ENCODE results near the gene FSHR.

The FSHR gene

DNA sequence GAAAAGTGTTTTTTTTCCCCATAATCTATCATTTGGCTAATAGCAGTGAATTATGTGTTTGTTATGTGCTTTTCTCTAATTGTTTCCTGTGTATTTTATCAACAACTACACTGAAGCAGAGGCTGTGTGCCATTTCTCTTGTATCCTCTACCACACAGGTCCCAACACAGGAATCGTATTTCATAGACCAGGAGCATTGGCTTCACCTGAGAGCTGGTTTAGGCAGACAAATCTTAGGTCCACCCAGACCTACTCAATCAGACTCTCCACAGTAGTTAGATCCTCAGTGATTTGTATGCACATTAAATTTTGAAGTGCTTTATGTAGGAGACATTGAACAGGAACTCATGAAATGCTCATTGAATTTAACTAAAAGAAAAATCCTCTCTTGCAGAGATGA is 109.2 kb downstream of the FSHR start:
- H3K27ac ChIP-seq (replicated peaks) = no peak overlapping the region
- DNase-seq (ENCODE audit: low read depth in 1 of 2, low spot score in 1 of 2) = no peak
- TF ChIP-seq, protein P1, sequence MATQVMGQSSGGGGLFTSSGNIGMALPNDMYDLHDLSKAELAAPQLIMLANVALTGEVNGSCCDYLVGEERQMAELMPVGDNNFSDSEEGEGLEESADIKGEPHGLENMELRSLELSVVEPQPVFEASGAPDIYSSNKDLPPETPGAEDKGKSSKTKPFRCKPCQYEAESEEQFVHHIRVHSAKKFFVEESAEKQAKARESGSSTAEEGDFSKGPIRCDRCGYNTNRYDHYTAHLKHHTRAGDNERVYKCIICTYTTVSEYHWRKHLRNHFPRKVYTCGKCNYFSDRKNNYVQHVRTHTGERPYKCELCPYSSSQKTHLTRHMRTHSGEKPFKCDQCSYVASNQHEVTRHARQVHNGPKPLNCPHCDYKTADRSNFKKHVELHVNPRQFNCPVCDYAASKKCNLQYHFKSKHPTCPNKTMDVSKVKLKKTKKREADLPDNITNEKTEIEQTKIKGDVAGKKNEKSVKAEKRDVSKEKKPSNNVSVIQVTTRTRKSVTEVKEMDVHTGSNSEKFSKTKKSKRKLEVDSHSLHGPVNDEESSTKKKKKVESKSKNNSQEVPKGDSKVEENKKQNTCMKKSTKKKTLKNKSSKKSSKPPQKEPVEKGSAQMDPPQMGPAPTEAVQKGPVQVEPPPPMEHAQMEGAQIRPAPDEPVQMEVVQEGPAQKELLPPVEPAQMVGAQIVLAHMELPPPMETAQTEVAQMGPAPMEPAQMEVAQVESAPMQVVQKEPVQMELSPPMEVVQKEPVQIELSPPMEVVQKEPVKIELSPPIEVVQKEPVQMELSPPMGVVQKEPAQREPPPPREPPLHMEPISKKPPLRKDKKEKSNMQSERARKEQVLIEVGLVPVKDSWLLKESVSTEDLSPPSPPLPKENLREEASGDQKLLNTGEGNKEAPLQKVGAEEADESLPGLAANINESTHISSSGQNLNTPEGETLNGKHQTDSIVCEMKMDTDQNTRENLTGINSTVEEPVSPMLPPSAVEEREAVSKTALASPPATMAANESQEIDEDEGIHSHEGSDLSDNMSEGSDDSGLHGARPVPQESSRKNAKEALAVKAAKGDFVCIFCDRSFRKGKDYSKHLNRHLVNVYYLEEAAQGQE (IDR thresholded peaks at IDR 0.05; ENCODE audit: insufficient replicate concordance, low read depth) = no peak
- TF ChIP-seq, protein P2, sequence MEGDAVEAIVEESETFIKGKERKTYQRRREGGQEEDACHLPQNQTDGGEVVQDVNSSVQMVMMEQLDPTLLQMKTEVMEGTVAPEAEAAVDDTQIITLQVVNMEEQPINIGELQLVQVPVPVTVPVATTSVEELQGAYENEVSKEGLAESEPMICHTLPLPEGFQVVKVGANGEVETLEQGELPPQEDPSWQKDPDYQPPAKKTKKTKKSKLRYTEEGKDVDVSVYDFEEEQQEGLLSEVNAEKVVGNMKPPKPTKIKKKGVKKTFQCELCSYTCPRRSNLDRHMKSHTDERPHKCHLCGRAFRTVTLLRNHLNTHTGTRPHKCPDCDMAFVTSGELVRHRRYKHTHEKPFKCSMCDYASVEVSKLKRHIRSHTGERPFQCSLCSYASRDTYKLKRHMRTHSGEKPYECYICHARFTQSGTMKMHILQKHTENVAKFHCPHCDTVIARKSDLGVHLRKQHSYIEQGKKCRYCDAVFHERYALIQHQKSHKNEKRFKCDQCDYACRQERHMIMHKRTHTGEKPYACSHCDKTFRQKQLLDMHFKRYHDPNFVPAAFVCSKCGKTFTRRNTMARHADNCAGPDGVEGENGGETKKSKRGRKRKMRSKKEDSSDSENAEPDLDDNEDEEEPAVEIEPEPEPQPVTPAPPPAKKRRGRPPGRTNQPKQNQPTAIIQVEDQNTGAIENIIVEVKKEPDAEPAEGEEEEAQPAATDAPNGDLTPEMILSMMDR (IDR thresholded peaks at IDR 0.05; ENCODE audit: insufficient read depth, low read length) = no peak
- TF ChIP-seq POLR2AphosphoS5 (IDR thresholded peaks at IDR 0.05; ENCODE audit: low read depth) (no peak), SPI1 (IDR thresholded peaks at IDR 0.05; ENCODE audit: borderline replicate concordance, low read depth) (no peak), GABPA (IDR thresholded peaks at IDR 0.05; ENCODE audit: low read depth) (no peak)
- H3K4me3 ChIP-seq (replicated peaks; ENCODE audit: insufficient read depth, low read length) = no peak overlapping the region
- no peaks in the 10 kb centered on the region for H3K27me3 ChIP-seq (ENCODE audit: insufficient read depth, poor library complexity, severe bottlenecking)

- TF ChIP-seq, protein P2 (IDR thresholded peaks at IDR 0.05; ENCODE audit: insufficient read depth, low read length) = no peak
- TF ChIP-seq SPI1 (IDR thresholded peaks at IDR 0.05; ENCODE audit: borderline replicate concordance, low read depth) (no peak), POLR2AphosphoS5 (IDR thresholded peaks at IDR 0.05; ENCODE audit: low read depth) (no peak), GABPA (IDR thresholded peaks at IDR 0.05; ENCODE audit: low read depth) (no peak)
- TF ChIP-seq, protein P1 (IDR thresholded peaks at IDR 0.05; ENCODE audit: insufficient replicate concordance, low read depth) = no peak
- Histone ChIP-seq H3K27ac (replicated peaks) (no peak overlapping the region), H3K27me3 (ENCODE audit: insufficient read depth, poor library complexity, severe bottlenecking) (no peaks in the 10 kb centered on the region), H3K4me3 (replicated peaks; ENCODE audit: insufficient read depth, low read length) (no peak overlapping the region)
- DNase-seq (ENCODE audit: low read depth in 1 of 2, low spot score in 1 of 2) = no peak
These were observed 109.8 kb downstream of the FSHR start for GRCh38 chr2:49044350-49045079.

DNA sequence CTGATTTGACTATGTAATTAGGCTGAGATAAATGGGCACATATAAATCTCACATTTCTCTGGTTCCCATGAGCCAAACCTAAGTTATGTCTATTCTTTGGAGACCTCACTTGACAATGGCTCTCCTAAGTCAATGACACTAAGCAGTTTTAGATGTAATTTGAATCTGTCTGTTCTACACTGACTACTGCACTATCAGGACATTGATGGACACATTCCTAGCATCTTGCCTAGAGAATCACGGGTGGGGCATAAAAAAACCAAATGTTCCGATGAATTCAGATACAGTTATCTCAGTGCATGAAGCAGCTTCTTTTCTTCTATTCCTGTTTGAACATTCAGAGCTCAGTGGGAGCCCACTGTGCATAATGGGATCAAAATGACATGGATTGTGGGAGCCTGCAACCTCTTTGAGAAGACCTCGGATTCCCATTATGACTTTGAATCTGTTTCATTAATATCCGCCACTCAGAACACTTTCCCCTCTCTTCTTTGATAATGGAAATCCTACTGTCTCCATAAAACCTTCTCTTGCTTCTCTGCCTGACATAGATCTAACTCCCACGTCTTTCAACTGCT is 110.8 kb downstream of the FSHR start:
- Histone ChIP-seq H3K4me3 (replicated peaks; ENCODE audit: insufficient read depth, low read length) (no peak overlapping the region), H3K27ac (replicated peaks) (no peak overlapping the region), H3K27me3 (ENCODE audit: insufficient read depth, poor library complexity, severe bottlenecking) (no peaks in the 10 kb centered on the region)
- DNase-seq (ENCODE audit: low read depth in 1 of 2, low spot score in 1 of 2) = no peak
- TF ChIP-seq SPI1 (IDR thresholded peaks at IDR 0.05; ENCODE audit: borderline replicate concordance, low read depth) (no peak), POLR2AphosphoS5 (IDR thresholded peaks at IDR 0.05; ENCODE audit: low read depth) (no peak), GABPA (IDR thresholded peaks at IDR 0.05; ENCODE audit: low read depth) (no peak)
- TF ChIP-seq, protein P1 (IDR thresholded peaks at IDR 0.05; ENCODE audit: insufficient replicate concordance, low read depth) = no peak
- TF ChIP-seq, protein P2 (IDR thresholded peaks at IDR 0.05; ENCODE audit: insufficient read depth, low read length) = no peak

Data from HL-60 (cell line).